GM18511 (cell line): ENCODE data around the gene AKAP8.
"Not testable (repeated sequence)": the region's sequence is repeated elsewhere in the genome, so short reads cannot be mapped to it uniquely, and the experiment has no call there.

Source experiments
- ATAC-seq: cut with Tn5 transposase; IDR thresholded peaks from one replicate; pipeline ENCODE4 v1.9.1; 2021; ENCODE audit warnings: mild to moderate bottlenecking, moderate library complexity; ENCODE audit not compliant: unreplicated experiment

The AKAP8 gene

DNA sequence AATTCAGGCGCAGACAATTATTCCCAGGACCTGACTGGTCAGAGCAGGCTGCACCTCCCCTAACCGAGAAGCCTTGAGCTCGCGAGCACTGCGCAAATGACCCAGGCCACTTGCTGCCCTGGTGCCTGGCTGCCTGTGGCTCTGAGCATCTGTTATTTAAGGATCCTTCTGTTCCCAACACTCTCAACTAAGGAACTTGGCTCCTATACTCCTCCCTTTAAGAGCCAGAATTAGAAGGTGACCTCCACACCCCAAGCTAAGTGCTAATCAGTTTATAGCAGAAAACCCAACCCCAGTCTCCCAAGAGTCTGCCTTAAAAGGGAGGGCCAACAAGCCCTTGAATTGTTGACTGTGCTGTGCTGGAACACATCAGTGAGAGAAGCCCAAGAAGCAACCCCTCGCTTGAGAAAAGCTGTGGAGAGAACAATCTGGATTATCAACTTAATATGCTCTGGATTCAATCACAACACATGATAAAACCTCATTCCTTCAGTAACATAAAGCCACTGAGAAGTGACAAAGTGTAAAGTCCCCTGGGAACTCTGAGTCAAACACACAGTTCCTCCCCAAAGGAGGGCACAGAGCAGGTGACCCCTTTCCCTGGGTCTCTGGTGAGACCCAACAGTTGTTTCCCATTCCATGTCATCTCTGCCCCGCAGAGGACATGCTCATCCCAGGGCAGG is 24.7 kb upstream of the AKAP8 start:
- ATAC-seq: no peak

GRCh38 chr19:15403151-15403531 is 23.6 kb upstream of the AKAP8 start:
- ATAC-seq: no peak

- ATAC-seq: no peak
These were observed 23.0 kb upstream of the AKAP8 start for GRCh38 chr19:15402411-15403150.

DNA sequence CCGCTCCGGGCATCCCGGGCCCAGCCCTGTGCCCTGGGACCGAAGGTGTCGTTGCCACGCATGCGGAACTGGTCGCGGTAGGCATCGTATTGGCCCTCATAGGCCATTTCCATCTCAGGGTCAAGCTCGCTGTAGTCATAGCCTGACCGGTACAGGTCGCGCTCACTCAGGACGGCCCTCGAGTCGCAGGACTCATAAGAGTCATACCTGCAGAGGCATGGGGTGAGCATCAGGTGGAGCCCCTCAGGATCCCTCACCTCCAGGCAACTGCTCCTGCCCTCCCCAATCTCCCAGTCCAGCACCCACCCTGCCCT is 21.8 kb upstream of the AKAP8 start:
- no peak for ATAC-seq

DNA sequence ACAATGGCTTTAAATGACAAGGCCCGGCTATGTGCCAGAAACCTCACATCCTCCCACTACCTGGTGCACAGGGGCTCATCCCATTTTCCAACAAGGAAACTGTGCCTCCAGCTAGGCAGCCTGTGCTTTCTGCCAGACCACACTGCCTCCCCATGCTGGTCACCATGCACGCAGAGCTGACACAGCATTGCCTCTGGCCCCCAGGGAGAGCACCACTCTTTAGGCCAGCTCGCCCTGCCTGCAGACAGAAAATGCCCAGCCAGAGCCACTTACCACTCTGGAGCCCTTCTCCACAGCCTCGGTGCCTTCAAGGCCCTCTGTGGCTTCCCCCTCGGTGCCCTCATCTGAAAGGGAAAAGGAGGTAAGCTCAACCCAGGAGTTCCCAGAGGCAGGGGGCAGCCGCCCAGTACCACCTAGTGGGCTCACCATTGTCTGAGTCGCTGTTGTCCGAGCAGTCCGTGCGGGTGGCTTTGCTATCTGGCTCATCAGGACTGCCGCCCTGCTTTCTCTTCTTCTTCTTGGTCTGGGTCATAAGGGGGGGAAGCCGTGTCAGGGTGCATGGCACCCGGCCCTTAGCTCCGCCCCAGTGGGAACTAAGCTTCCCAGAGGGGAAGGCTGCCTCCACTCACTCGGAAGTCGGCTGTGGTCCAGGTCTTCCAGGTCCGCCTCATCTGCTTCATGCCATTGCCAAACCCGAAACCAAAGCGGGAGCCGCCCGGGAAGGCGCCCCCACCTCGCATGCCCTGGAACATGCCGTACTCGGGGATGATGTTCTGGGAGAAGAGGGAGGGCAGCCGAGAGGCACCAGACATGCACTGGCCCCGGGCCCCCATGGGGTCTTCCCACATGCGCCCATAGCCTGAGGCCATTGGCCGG is 21.2 kb upstream of the AKAP8 start:
- ATAC-seq: no peak

DNA sequence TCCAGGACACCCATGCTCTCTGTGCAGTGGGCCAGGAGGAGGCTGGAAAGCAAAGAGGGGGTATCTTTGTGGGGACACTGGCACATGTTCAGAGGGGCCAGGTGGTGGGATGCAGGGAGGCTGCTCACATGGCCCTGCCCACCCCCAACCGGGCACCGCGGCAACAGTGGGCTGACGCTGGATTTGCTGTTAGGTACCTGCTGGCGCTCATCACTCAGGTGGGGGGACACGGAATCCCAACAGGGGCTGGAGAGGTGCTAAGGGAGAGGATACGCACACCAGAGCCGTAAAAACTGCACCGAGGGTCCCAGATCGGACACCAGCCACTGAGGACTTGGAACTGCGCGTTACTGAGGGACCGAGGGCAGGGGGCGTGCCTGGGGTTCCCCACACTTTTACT is 20.0 kb upstream of the AKAP8 start:
- no peak for ATAC-seq

DNA sequence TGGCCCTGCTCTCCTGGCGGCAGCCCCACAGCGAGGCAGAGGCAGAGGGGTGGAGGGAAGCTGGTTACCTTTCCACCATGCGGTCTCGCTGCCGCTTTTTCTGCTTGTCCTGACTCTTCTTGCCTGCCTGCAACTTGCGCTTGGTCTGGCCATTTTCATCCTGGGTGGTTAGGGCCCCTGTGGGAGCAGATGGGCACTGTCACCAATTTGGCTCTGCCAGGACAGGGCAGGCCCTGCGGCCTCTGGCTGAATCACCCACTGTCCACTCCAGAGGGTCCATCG is 19.6 kb upstream of the AKAP8 start:
- ATAC-seq: no peak

DNA sequence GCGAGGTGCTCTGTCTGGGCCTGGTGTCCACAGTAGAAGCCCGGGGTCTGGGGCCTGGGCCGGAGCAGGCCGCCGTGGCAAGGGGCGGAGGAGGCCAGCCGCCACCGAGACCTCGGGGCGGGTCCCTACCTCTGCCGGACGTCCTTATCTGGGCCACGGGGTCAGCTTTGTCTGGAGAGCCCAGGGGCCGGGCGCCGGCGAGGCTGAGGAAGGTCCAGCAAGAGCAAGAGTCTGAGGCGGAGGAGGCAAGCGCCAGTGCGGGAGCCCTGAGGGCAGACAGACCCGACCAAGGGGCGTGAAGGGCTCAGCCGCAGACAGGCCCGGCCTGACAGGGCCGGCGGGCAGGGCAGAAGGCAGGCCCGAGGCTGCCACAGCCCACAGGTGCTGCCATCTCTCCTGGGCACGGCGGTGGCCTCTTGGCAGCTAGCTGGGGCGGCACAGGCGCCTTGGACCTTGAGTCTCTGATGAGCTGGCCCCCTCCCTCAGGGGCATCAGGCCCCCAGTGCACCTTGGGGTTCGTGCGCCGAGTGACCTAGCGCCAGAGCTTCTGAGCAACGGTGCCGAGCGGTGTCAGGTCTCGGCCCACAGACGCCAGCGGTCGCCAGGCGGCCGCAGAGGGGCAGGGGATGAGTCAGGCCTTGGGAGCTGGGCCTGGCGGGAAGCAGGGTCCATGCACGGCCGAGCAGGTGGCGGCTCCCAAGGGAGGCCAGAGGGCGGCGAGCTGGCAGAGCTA is 19.1 kb upstream of the AKAP8 start:
- ATAC-seq: no peak

DNA sequence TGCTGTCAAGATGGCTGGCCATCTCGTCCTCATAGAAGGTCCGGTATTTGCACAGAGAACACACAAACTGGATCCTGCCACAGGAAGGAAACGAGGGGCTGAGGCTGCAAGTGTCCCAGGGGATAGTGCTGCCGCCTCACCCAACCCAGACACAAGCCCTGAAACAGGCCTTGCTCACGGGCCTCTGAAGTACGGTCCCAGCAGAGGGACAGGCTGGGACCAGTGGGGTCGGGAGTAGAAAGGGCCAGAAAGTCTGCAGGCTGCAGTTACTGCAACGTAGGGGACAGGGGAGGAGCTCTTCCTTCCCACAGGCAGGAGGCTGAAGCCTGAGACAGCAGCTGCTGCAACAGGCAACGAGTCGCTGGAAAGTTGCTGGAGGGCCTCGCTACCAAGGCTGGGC is 18.2 kb upstream of the AKAP8 start:
- ATAC-seq: no peak

DNA sequence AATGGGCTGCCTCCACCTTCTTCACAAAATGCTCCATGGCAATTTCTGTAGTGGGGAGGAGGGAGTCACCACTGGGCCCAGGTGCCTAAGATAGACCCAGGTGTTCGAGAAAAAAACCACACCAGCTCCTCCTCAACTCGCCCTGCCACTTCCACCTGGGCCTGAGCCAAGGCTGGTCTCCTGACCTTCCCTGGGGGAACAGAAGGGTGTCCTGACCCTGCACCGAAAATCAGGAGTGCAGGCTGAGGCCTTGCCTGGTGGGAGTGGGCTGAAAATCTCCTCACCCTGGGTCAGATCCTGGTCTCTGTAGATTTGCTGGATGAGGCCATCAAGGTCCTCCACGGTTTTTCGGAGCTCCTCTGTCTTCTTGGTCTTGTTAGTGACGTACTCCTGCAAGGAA is 17.6 kb upstream of the AKAP8 start:
- no peak for ATAC-seq

DNA sequence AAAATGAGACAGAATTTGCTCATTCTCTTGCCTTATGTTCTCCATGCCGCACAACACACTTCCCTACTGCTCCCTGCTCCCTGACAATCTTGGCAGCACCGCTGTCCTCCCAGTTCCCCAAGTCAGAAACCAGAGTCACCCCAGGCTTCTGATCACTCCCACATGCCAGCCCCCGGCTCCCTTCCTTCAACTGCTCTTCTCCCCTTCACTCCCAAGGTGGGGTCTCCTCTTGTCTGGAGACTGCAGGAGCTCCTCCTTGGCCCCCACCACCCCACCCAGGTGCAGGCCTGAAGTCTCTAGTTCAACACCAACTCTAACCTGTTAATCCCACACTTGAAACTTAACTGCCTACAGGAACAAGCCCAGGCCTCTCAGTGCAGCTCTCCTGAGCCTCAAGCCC is 16.8 kb upstream of the AKAP8 start:
- no peak for ATAC-seq

DNA sequence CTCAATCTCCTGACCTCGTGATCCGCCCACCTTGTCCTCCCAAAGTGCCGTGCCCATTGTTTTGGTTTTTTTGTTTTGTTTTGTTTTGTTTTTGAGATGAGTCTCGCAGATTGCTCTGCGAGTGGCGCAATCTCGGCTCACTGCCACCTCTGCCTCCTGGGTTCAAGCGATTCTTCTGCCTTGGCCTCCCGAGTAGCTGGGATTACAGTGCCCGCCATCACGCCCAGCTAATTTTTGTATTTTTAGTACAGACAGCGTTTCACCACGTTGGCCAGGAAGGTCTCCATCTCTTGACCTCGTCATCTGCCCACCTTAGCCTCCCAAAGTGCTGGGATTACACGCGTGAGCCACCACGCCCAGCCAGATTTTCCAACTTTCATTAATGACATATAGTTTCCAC is 15.7 kb upstream of the AKAP8 start:
- not testable (repeated sequence) for ATAC-seq

GRCh38 chr19:15394426-15394825 is 14.8 kb upstream of the AKAP8 start:
- ATAC-seq: no peak

DNA sequence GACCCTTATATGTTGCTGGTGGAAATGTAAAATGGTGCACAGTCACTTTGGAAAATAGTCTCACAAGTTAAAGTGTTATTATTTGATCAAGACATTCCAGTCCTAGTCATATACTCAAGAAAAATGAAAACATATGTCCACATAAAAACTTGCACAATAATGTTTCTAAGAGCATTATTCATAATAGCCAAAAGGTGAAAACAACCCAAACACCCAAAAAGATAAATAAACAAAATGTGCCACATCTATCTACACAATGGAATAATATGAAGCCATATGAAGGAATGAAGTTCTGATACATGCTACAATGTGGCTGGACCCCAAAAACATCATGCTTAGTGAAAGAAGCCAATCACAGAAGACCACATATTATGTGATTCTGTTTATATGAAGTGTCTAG is 14.4 kb upstream of the AKAP8 start:
- ATAC-seq: no peak

- ATAC-seq: no peak
These were observed 11.2 kb upstream of the AKAP8 start for GRCh38 chr19:15390814-15391213.

DNA sequence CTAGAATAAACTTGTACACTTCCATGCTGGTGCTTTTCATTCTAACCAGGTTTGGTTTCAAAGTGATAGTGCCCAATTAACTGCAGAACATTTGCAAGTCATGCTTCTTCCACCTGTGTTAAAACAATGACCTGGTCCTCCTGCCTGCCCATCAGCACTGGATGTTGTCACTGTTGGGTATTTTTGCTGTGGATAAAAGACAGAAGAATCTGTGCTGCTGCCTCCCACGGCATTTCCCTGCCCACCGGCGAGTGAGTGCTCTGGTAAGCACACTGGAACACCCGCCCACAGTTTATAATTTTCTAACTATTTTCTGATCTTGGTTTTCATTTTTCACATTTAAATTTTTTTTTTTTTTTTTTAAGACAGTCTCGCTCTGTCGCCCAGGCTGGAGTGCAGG is 2.3 kb upstream of the AKAP8 start:
- ATAC-seq: no peak

- no peak for ATAC-seq
These were observed 1.8 kb upstream of the AKAP8 start for GRCh38 chr19:15381429-15381828.

GRCh38 chr19:15379999-15380647 is 536 bp upstream of the AKAP8 start:
- peak; percentile 46 for ATAC-seq

DNA sequence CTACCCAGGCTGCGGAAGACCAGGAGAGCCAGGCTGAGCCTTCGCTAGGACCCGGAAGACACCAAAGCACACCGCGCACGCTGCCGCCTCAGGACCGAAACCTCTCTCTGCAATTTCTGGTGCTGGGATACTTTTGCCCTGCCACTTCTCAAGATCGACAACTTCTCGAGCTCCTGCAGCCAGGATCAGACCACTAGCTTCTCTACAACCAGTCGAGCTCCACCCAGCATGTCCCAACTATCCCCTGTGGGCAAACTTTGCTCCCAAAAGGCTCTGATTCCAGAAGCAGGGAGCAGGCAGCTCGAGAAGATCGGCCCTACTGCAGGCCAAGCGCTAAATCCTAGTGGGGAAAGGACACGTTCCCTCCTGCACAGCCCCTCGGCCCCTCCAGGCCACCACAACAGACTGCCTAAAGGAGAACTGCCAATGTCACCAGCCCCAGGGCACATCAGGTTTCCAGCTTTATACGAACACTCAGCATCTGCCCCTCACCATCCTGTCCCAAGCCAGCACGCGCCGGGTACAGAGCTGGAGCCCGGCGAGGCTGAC is 979 bp downstream of the AKAP8 start:
- ATAC-seq: no peak

- no peak for ATAC-seq
These were observed 4.7 kb downstream of the AKAP8 start for GRCh38 chr19:15374796-15375440.
